ENCODE results near the gene PANK4.

PANK4 gene

DNA sequence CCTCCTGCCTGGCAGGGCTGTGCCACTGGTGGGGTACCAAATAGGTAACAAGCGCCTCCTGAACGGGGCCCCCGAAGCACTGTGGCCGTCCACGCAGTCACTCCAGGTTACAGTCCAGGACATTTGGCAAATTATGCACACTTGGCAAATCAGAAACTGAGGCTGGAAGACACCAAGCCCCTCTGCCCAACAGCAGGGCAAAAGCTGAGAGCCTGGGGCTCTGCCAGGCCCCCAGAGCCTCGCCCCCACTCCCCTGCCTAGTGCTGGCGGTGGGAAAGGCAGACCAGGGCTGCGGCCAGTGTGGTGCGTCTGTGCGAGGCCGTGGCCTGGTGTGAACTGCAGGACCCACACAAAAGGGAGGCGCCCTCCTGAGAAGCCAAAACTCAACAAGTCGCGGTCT lies 9.4 kb downstream of the PANK4 start:
- H4K20me1 ChIP-seq (ENCODE audit: insufficient read depth) = no peaks in the 10 kb centered on the region
- H3K27me3 ChIP-seq (ENCODE audit: insufficient read depth, low read depth) = no peaks in the 10 kb centered on the region
- H3K79me2 ChIP-seq (ENCODE audit: insufficient read depth, low read depth) = no peaks in the 10 kb centered on the region
- H3K4me3 ChIP-seq (IDR thresholded peaks at IDR 0.05; ENCODE audit: insufficient read depth, low read depth, low read length) = no peak overlapping the region
- no peaks in the 10 kb centered on the region for H3K4me1 ChIP-seq (ENCODE audit: low read depth, poor library complexity, severe bottlenecking)
- H3K9ac ChIP-seq = no peak overlapping the region
- peaks cover 13% of the 10 kb centered on the region; the same call in 1 of the 2 replicates for H3K36me3 ChIP-seq (ENCODE audit: insufficient read depth)
- no peak overlapping the region for H2AFZ ChIP-seq (ENCODE audit: low read depth)
- no peak overlapping the region for H3K27ac ChIP-seq
- TF ChIP-seq, protein P1, sequence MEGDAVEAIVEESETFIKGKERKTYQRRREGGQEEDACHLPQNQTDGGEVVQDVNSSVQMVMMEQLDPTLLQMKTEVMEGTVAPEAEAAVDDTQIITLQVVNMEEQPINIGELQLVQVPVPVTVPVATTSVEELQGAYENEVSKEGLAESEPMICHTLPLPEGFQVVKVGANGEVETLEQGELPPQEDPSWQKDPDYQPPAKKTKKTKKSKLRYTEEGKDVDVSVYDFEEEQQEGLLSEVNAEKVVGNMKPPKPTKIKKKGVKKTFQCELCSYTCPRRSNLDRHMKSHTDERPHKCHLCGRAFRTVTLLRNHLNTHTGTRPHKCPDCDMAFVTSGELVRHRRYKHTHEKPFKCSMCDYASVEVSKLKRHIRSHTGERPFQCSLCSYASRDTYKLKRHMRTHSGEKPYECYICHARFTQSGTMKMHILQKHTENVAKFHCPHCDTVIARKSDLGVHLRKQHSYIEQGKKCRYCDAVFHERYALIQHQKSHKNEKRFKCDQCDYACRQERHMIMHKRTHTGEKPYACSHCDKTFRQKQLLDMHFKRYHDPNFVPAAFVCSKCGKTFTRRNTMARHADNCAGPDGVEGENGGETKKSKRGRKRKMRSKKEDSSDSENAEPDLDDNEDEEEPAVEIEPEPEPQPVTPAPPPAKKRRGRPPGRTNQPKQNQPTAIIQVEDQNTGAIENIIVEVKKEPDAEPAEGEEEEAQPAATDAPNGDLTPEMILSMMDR (conservative IDR thresholded peaks at IDR 0.05; ENCODE audit: low read depth, low read length) = no peak
- H3K4me2 ChIP-seq = no peak overlapping the region

DNA sequence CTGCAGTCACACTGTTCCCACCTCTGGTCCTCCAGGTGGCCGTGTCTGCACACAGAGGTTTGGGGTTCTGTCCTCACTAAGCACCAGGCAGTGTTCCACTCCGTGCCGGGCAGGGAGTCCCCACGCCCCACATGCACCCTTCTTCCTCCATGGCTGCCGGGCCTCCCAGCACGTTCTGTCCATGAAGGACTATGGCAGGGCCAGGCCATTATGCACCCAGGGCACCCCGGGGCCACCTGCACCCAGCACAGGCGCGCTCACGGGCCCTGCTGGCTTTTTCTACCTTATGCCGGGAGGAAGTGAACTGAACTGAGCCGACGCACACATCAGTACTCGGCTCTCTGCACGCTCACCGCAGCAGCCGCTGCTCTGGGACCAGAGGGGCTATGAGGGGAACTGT lies 10.3 kb downstream of the PANK4 start:
- no peak overlapping the region for H3K4me3 ChIP-seq (IDR thresholded peaks at IDR 0.05; ENCODE audit: insufficient read depth, low read depth, low read length)
- no peaks in the 10 kb centered on the region for H3K4me1 ChIP-seq (ENCODE audit: low read depth, poor library complexity, severe bottlenecking)
- no peak overlapping the region for H3K4me2 ChIP-seq
- no peaks in the 10 kb centered on the region for H4K20me1 ChIP-seq (ENCODE audit: insufficient read depth)
- no peak overlapping the region for H3K9ac ChIP-seq
- no peak overlapping the region for H3K27ac ChIP-seq
- peaks cover 13% of the 10 kb centered on the region; the same call in 1 of the 2 replicates for H3K36me3 ChIP-seq (ENCODE audit: insufficient read depth)
- H3K27me3 ChIP-seq (ENCODE audit: insufficient read depth, low read depth) = no peaks in the 10 kb centered on the region
- TF ChIP-seq, protein P1 (conservative IDR thresholded peaks at IDR 0.05; ENCODE audit: low read depth, low read length) = no peak
- no peak overlapping the region for H2AFZ ChIP-seq (ENCODE audit: low read depth)
- no peaks in the 10 kb centered on the region for H3K79me2 ChIP-seq (ENCODE audit: insufficient read depth, low read depth)

DNA sequence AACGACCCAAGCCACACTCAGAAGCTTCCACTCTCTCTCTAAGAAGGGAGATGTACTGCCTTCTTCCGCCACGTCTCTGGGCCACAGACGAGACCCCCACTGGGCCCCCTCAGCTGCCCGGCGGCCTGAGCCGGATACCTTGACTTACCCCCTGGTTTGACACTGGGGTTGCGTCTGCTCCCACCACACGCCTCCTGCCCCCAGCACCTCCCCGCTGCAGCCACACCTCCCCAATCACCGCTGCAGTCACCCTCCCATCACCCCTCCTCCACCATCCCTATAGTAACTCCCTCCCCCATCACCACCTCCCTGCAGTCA lies 10.7 kb downstream of the PANK4 start:
- Histone ChIP-seq H3K4me3 (IDR thresholded peaks at IDR 0.05; ENCODE audit: insufficient read depth, low read depth, low read length) (no peak overlapping the region), H2AFZ (ENCODE audit: low read depth) (no peak overlapping the region), H3K4me2 (no peak overlapping the region), H3K36me3 (ENCODE audit: insufficient read depth) (peaks cover 11% of the 10 kb centered on the region; the same call in 1 of the 2 replicates), H3K9ac (no peak overlapping the region), H3K27ac (no peak overlapping the region), H4K20me1 (ENCODE audit: insufficient read depth) (no peaks in the 10 kb centered on the region), H3K27me3 (ENCODE audit: insufficient read depth, low read depth) (no peaks in the 10 kb centered on the region), H3K4me1 (ENCODE audit: low read depth, poor library complexity, severe bottlenecking) (no peaks in the 10 kb centered on the region), H3K79me2 (ENCODE audit: insufficient read depth, low read depth) (no peaks in the 10 kb centered on the region)
- TF ChIP-seq, protein P1 (conservative IDR thresholded peaks at IDR 0.05; ENCODE audit: low read depth, low read length) = no peak

DNA sequence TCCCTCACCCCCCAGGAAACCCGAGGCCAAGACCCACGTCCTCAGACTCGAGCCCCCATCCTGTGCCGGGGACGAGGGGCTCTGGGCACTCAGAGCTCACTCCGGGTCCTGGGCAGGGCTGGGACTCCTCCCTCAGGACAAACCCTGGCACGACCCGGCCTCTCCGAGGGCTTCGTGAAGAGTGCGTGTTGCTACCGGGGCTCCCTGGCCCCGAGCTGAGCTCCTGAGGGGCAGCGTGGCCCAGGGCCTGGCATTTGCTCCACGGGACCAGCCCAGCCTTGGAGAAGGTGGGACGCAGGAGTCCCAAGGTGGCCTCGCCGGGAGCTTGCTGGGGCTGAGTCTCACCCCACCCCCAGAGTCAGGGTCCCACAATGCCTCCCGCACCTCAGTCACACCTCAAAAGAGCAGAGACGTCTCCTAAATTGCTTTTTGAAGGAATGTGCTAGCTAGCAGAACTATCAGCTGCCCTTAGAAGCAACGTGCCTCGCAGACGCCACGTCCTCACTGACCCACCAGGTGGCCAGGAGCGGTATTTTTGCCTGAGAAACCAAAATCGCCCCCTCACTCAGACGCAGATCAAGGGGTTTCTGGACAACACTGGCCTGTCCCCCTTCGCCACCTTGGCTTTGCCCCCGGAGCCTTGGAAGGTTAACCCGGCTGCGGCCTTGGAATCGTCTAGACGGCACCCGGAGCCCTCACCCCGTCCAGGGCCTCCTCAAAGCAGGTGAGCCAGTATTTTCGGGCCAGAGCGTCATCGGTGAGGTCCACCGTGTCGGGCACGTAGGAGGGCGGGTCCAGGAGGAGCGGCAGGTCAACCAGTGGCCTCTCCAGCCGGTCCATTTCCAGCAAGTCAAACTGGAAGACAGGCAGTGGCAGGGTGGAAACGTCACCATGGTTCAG lies 11.3 kb downstream of the PANK4 start:
- Histone ChIP-seq H3K4me2 (no peak overlapping the region), H3K27me3 (ENCODE audit: insufficient read depth, low read depth) (no peaks in the 10 kb centered on the region), H3K27ac (no peak overlapping the region), H4K20me1 (ENCODE audit: insufficient read depth) (no peaks in the 10 kb centered on the region), H3K4me1 (ENCODE audit: low read depth, poor library complexity, severe bottlenecking) (no peaks in the 10 kb centered on the region), H3K9ac (no peak overlapping the region), H3K36me3 (ENCODE audit: insufficient read depth) (peaks cover 9% of the 10 kb centered on the region; the same call in 1 of the 2 replicates), H2AFZ (ENCODE audit: low read depth) (no peak overlapping the region), H3K79me2 (ENCODE audit: insufficient read depth, low read depth) (no peaks in the 10 kb centered on the region), H3K4me3 (IDR thresholded peaks at IDR 0.05; ENCODE audit: insufficient read depth, low read depth, low read length) (no peak overlapping the region)
- TF ChIP-seq, protein P1 (conservative IDR thresholded peaks at IDR 0.05; ENCODE audit: low read depth, low read length) = 0 out of 2 replicates have a peak, but pooled peaks have one; percentile 13

Measured in KMS-11 (cell line).